Neural crest cell (in vitro differentiated cells): ENCODE data around the gene CIITA. TPM values are rescaled to one million over a fixed set of nuclear protein-coding genes. Genes with fewer than 3 reads are reported as not detected.

Experiments
- DNase-seq: peaks from one replicate; pipeline ENCODE4 v3.0.0; 2021; ENCODE audit warnings: low read depth, mixed read lengths, low spot score
- H3K27ac Mint-ChIP-seq: one replicate; pipeline ENCODE4 v1.8.0; 2021; ENCODE audit warnings: mild to moderate bottlenecking, mixed read lengths; ENCODE audit not compliant: unreplicated experiment
- H3K27me3 Mint-ChIP-seq: 2 replicates; pipeline ENCODE4 v1.8.0; 2021; ENCODE audit warnings: low read depth, mild to moderate bottlenecking, mixed read lengths
- H3K36me3 Mint-ChIP-seq: 2 replicates; pipeline ENCODE4 v1.8.0; 2021; ENCODE audit warnings: low read depth, mild to moderate bottlenecking, mixed read lengths
- H3K4me1 Mint-ChIP-seq: 2 replicates; pipeline ENCODE4 v1.8.0; 2021; ENCODE audit warnings: mixed read lengths
- H3K4me3 Mint-ChIP-seq: one replicate; pipeline ENCODE4 v1.8.0; 2021; ENCODE audit warnings: mild to moderate bottlenecking, mixed read lengths
- H3K9me3 Mint-ChIP-seq: 2 replicates; pipeline ENCODE4 v1.8.0; 2021; ENCODE audit warnings: mixed read lengths
- CTCF ChIP-seq: fragments of 200-600 bp; sonication (generic); conservative IDR thresholded peaks from 2 replicates; pipeline ENCODE4 v1.5.0; 2021; ENCODE audit warnings: antibody characterized with exemption, mild to moderate bottlenecking
- total RNA-seq: library from RNA; stranded (reverse); gene quantifications from 2 replicates; pipeline ENCODE4 v1.2.1, GENCODE V29; 2021

CIITA gene
- total RNA-seq, 1 donor from 2014 or later = not detected

- DNase-seq = no peak
- Mint-ChIP-seq H3K27me3 (peaks cover 67% of the 10 kb centered on the region), H3K4me1 (peaks cover 4% of the 10 kb centered on the region), H3K36me3 (no peaks in the 10 kb centered on the region), H3K9me3 (no peaks in the 10 kb centered on the region), H3K4me3 (no peak overlapping the region), H3K27ac (no peak overlapping the region)
- TF ChIP-seq CTCF = no peak
Observed at GRCh38 chr16:10870808-10871156, 6.2 kb upstream of the CIITA start.

DNA sequence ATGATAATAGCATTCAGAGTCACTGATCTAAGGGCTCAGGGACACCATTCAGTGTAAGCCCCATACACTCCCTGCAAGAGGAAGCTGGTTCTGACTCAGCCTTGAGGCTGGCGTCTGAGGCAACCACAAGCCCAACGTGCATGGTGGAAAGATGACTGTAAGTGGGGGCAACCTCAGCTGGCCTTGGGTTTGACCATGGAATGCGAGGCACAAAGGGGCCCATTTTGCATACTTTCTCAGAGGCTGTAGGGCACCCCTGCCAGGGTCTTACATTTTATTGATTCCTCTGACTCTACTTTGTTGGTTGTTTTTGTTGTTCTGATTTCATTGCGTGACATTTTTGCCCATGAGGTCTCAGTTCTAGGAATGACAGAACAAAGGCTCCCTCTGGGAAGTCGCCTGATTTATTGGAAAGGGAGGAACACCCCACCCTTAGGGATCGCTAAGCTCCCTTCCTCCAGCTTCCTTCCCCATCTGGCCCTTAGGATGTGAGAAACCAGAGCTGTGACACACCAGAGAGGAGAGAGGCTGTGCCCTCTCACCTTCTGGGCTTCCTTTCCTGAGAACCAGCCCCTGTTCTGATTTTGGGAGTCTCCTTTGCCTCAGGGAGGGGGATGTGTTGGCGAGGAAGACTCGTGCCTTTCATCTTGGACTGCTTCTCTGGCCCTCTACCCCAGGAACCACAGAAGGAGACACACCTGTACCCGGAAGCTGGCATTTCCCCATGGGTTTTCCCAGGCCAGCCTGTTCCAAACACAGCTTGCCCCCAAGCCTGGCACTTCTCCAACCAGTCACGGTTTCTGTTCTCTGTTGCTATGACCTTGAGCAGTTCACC lies 5.6 kb upstream of the CIITA start:
- H3K36me3 Mint-ChIP-seq = no peaks in the 10 kb centered on the region
- TF ChIP-seq CTCF = no peak
- peaks cover 4% of the 10 kb centered on the region for H3K4me1 Mint-ChIP-seq
- H3K27ac Mint-ChIP-seq = no peak overlapping the region
- H3K9me3 Mint-ChIP-seq = no peaks in the 10 kb centered on the region
- peaks cover 68% of the 10 kb centered on the region for H3K27me3 Mint-ChIP-seq
- no peak for DNase-seq
- H3K4me3 Mint-ChIP-seq = no peak overlapping the region

DNA sequence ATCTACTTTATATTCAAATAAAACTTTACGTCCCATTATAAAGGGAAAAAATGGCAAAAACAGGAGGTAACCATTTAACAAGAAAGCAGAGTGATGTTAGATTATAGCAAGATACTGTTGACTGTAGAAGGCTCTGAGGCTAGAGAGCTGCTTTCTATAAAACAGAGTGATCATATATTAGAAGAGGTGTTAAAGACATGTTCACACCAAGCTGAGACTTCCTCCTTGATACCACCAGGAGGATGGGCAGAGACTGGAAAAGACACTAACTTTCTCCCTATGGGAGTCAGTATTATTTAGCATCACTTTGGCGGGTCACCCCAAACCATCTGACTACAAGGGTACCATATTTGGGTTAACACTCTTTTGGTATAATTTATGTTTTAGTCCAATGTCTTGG lies 687 bp upstream of the CIITA start:
- TF ChIP-seq CTCF = no peak
- no peaks in the 10 kb centered on the region for H3K36me3 Mint-ChIP-seq
- peaks cover 4% of the 10 kb centered on the region for H3K4me1 Mint-ChIP-seq
- no peak overlapping the region for H3K27ac Mint-ChIP-seq
- H3K9me3 Mint-ChIP-seq = no peaks in the 10 kb centered on the region
- H3K4me3 Mint-ChIP-seq = no peak overlapping the region
- no peak for DNase-seq
- peaks cover 80% of the 10 kb centered on the region for H3K27me3 Mint-ChIP-seq

DNA sequence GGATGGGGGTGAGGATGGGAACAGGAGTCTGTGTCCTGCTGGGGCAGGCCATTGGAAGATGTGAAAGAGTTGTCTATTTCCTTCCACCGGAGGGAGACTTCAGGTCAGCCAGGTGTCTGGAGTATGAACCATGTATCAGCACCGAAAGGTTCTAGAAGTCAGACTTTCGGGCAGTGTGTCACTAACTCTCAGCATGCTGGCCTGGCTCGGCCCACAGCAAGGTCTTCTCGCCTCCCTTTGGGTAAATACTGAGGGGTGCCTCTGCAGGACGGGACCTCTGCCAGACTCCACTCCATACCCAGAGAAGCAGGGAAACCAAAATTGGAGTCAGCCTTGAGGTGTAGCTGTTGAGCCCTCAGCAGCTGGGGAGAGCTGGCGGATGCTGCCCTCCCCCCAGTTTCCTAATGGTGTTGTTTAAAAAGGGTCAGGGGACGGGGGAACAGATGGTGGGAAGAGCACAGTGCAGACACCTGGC lies 507 bp downstream of the CIITA start:
- H3K4me3 Mint-ChIP-seq = no peak overlapping the region
- TF ChIP-seq CTCF = no peak
- DNase-seq = no peak
- no peak overlapping the region for H3K27ac Mint-ChIP-seq
- H3K27me3 Mint-ChIP-seq = peaks cover 75% of the 10 kb centered on the region
- H3K9me3 Mint-ChIP-seq = no peaks in the 10 kb centered on the region
- no peaks in the 10 kb centered on the region for H3K4me1 Mint-ChIP-seq
- H3K36me3 Mint-ChIP-seq = no peaks in the 10 kb centered on the region

- DNase-seq = no peak
Observed at GRCh38 chr16:10878328-10878643, 1.3 kb downstream of the CIITA start.

More at GRCh38 chr16:10878328-10878643, 1.3 kb downstream of the CIITA start:
- no peaks in the 10 kb centered on the region for H3K4me1 Mint-ChIP-seq
- no peak overlapping the region for H3K4me3 Mint-ChIP-seq
- no peak overlapping the region for H3K27ac Mint-ChIP-seq
- H3K27me3 Mint-ChIP-seq = peaks cover 69% of the 10 kb centered on the region
- no peak for TF ChIP-seq CTCF
- H3K36me3 Mint-ChIP-seq = no peaks in the 10 kb centered on the region
- no peaks in the 10 kb centered on the region for H3K9me3 Mint-ChIP-seq
